Lung (tissue), 12 donors: ENCODE measurements around the gene NDFIP1. TPM values are rescaled to one million over a fixed set of nuclear protein-coding genes. Genes with fewer than 3 reads are reported as not detected.
A peak's percentile ranks its signal among the peaks of the same experiment; 100 is the strongest.

Experiments used
- ATAC-seq: fragments of 200-7000 bp; cut with Tn5 transposase; one replicate; pipeline ENCODE4 v1.9.1; 2020; ENCODE audit warnings: moderate number of reproducible peaks; ENCODE audit not compliant: insufficient read depth, low FRiP score
- DNase-seq, 3 donors: peaks; one replicate each; pipeline ENCODE4 v3.0.0-alpha.2; 2013 to 2017
- H3K27ac ChIP-seq, 2 donors: one replicate each; pipeline ENCODE4 v1.5.1; 2013; ENCODE audit warnings: mild to moderate bottlenecking in 2 of 2, moderate library complexity in 2 of 2, control low read depth in 1 of 2, inconsistent platforms in 1 of 2, low read depth in 1 of 2, low read length in 1 of 2
- H3K27me3 ChIP-seq, 3 donors: one replicate each; pipeline ENCODE4 v1.5.1; 2013; ENCODE audit warnings: low read length in 2 of 3; ENCODE audit not compliant: control insufficient read depth in 3 of 3, insufficient read depth in 3 of 3
- H3K36me3 ChIP-seq, 4 donors: one replicate each; pipeline ENCODE4 v1.5.1; 2013; ENCODE audit warnings: low read length in 4 of 4, mild to moderate bottlenecking in 1 of 4, moderate library complexity in 1 of 4; ENCODE audit not compliant: control insufficient read depth in 4 of 4, insufficient read depth in 4 of 4
- H3K4me1 ChIP-seq, 5 donors: one replicate each; pipeline ENCODE4 v1.5.1; 2013; ENCODE audit warnings: low read length in 5 of 5, mild to moderate bottlenecking in 2 of 5, moderate library complexity in 1 of 5; ENCODE audit not compliant: control insufficient read depth in 5 of 5, insufficient read depth in 5 of 5
- H3K4me3 ChIP-seq: one replicate; pipeline ENCODE4 v1.5.1; 2013; ENCODE audit warnings: mild to moderate bottlenecking, control low read depth, moderate library complexity
- H3K9ac ChIP-seq, 2 donors: one replicate each; pipeline ENCODE4 v1.5.1; 2013; ENCODE audit warnings: low read length in 2 of 2, control low read depth in 1 of 2; ENCODE audit not compliant: insufficient read depth in 1 of 2
- H3K9me3 ChIP-seq, 4 donors: one replicate each; pipeline ENCODE4 v1.5.1; 2013; ENCODE audit warnings: low read length in 3 of 4, mild to moderate bottlenecking in 1 of 4, moderate library complexity in 1 of 4; ENCODE audit not compliant: control insufficient read depth in 4 of 4, insufficient read depth in 3 of 4
- CTCF ChIP-seq: IDR thresholded peaks from 2 replicates; pipeline ENCODE4 v1.5.1; 2012; ENCODE audit warnings: mild to moderate bottlenecking; ENCODE audit errors: control extremely low read depth, extremely low read depth
- WGBS, 2 donors: extraction: QIAGEN DNeasy Blood & Tissue Kit; methylation state at CpG; one replicate each; pipeline ENCODE4 v1.1.7; 2013; 5-methylcytosine and 5-hydroxymethylcytosine counted together
- polyA plus RNA-seq, 2 donors: library from polyadenylated mRNA; stranded (reverse); fragments of 200-250 nt; gene quantifications; one replicate each; pipeline ENCODE4 v1.2.1, GENCODE V29; 2013
- total RNA-seq, 2 donors: library from RNA; depleted of rRNA in 1 of 2; stranded (reverse); fragments of >200 nt in 1 of 2; gene quantifications; one replicate each; pipeline ENCODE4 v1.2.1, GENCODE V29; 2014 to 2021
- donor health status: control.
- donor health status: control.
- donor health status: Bipolar disorder and iron deficiency.
- donor health status: healthy.
- donor health status: DM: yes; HTN: yes; CAD: no.

The NDFIP1 gene
- total and polyA plus RNA-seq, 4 donors, result 31.5 to 106 (median 68.4) TPM

GRCh38 chr5:142102980-142103740, 5.4 kb upstream of the NDFIP1 start:
- Histone ChIP-seq H3K27me3 (no peaks in the 10 kb centered on the region), H3K9me3 (no peaks in the 10 kb centered on the region), H3K9ac (no peak overlapping the region), H3K4me1 (peaks cover 0 to 4% (median under 1%) of the 10 kb centered on the region in 5 donors), H3K4me3 (no peak overlapping the region), H3K36me3 (no peaks in the 10 kb centered on the region), H3K27ac (no peak overlapping the region)
- 88 to 93% methylated on average over 7 of the region's 7 CpGs for WGBS, 2 donors
- no peak for DNase-seq
- TF ChIP-seq CTCF, result no peak
- no peak for ATAC-seq

- 64 to 78% methylated on average over 4 of the region's 4 CpGs for WGBS, 2 donors
- Histone ChIP-seq H3K9ac (no peak overlapping the region), H3K4me3 (no peak overlapping the region), H3K36me3 (no peaks in the 10 kb centered on the region), H3K27me3 (no peaks in the 10 kb centered on the region), H3K9me3 (no peaks in the 10 kb centered on the region), H3K27ac (no peak overlapping the region), H3K4me1 (peaks cover 0 to 5% (median 4%) of the 10 kb centered on the region in 5 donors)
- ATAC-seq, result no peak
- TF ChIP-seq CTCF, result no peak
- no peak for DNase-seq
Measured at GRCh38 chr5:142104491-142104890, 4.1 kb upstream of the NDFIP1 start.

- TF ChIP-seq CTCF, result no peak
- Histone ChIP-seq H3K9ac (peak overlapping the region in 1 of 2 donors; percentile 66), H3K27me3 (no peaks in the 10 kb centered on the region), H3K4me3 (no peak overlapping the region), H3K36me3 (no peaks in the 10 kb centered on the region), H3K27ac (peak overlapping the region in 1 of 2 donors; percentile 40), H3K9me3 (no peaks in the 10 kb centered on the region), H3K4me1 (peaks cover 3 to 16% (median 5%) of the 10 kb centered on the region in 5 donors)
- 83 to 86% methylated on average over 3 of the region's 3 CpGs for WGBS, 2 donors
- DNase-seq, result peak in 2 of 3 donors; percentile 47 to 85
- ATAC-seq, result no peak
Measured at GRCh38 chr5:142106061-142106460, 2.5 kb upstream of the NDFIP1 start.
